ENCODE data around the gene NTM.

DNA sequence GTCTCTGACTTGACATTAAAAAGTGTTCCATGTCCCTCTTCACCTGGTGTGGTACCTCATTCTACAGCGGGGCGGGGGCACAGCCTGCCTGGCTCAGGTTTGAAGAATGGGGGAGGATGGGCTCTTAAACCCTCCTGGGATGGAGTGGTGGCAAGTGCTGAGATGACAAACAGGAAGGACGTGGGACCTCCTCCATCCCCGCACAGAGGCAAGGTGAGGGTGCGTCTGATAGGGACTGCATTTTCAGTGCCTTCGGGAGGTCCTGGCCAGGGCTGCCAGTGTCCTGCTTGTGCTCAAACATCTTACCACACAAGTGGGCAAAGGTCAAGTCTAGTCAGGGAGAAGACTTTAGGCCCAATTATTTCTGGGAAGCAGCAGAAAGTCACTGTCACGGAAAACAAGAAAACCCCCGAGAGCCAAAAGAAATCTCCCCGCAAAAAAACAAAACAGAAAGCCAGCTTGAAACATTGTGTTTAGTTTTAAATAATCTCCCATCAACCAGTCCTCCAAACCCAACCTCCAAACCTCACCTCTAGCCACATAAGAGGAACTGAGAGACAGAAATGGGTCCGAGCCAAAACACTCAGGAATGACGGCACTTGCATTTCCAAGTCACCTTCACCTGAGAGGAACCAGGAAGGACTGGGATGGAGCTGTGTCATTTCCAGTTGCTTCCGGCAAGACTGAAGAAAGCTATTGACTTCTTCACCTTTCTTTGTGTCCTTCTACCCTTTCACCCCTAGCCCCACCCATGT lies 966.5 kb downstream of the NTM start:
- TF ChIP-seq CTCF (IDR thresholded peaks at IDR 0.05; ENCODE audit: low read length) (no peak), EZH2 (IDR thresholded peaks at IDR 0.05; ENCODE audit: borderline replicate concordance, low read length) (no peak)

Measured in OCI-LY1 (cell line).